GM20431 (cell line): ENCODE measurements around the gene ARG2.
"Not testable (repeated sequence)": the region's sequence is repeated elsewhere in the genome, so short reads cannot be mapped to it uniquely, and the experiment has no call there.

Experiments
- in situ Hi-C: fragments of 300-500 bp; cut with MseI, MboI; formaldehyde crosslinking; loops from one replicate; pipeline ENCODE4 v1.15.0; 2020; ENCODE audit warnings: low sequenced_read_pairs; ENCODE audit not compliant: unreplicated experiment

Gene ARG2

DNA sequence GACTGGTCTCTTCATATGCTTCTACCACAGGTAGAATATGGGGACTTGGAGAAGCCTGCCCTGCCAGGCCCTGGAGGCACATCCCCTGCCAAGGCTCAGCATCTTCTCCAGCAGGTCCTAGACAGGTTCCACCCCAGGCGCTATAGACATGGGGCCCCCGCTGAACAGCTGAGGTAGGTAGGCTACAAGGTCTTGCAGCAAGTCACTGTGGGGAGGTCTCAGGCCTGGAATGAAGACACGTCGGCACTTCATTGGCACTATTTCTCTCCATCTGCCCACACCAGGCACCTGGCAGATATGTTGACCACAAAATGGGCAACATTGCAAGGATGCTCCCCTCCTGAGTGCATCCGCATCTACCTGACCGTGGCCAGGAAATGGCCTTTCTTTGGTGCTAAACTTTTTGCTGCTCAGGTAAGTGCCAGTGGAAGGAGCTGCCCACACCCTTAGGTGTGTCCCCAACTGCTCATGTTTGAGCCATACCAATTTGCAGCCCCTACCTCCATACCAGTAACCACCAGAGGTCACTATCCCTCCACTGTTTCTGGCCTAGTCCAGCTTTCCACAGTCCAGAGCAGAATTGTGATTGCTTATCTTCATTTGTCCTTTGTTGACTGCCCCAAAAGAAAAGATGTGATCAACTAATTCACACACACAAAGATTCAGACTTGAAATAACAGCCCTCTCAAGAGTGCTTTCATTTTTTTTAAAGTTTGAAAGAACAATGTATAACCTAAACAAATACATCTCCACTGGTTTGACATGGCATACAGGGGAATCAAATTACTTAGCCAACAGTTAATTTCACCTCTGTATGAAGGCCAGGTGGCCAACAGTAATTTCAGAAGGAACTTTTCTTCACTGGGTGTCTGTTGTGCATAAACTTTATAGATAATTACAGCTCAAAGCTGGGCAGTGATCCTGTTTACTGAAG is 35.7 kb upstream of the ARG2 start:
- in situ Hi-C loops: no loop called here

GRCh38 chr14:67584978-67585377 is 34.7 kb upstream of the ARG2 start:
- in situ Hi-C loops: no loop called here

GRCh38 chr14:67586369-67586768 is 33.4 kb upstream of the ARG2 start:
- in situ Hi-C loops: no loop called here

DNA sequence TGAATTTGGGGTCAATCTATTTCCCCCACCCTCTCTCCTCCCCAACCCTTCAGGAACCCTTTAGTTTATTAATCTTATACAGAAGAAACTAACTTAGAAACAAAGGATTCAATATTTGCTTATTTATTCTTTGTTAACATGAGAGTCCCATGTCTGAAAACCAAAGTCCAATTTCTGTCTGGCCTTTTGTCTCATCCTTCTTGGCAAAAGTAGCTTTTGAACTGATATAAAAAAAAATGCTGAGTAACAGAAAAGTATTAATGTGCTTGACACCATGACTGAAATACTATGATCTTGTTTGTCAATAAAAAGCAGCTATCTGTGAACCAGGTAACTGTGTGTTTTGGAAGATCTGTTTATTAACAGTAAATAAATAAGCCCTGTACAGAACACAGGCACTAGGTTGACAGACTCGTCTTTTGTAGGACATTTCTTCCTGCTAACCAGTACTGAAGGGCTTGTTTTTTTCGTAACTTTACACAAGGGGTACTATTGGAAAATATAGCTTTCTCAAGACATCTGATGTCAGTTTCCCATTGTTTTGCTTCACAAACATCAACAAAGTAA is 30.4 kb upstream of the ARG2 start:
- in situ Hi-C loops: no loop called here

GRCh38 chr14:67593650-67594049 is 26.1 kb upstream of the ARG2 start:
- in situ Hi-C loops: not testable (repeated sequence)

DNA sequence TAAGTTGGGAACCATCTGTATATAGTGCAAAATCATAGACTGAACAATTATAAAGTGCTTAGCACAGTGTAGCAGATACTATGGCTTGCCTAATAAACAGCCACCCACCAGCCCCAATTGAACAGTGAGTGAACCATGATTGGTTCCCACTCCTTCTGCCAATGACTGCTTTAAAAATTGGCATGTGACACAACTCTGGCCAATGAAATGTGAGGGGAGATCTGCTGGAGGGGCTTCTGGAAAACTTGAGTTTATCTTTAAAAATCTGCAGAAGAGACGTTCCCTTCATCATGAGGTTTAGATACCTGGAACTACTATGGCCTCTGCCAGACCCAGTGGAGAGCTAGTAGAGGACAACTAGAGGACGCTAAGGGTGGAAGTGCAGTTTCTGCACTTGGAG is 24.3 kb upstream of the ARG2 start:
- in situ Hi-C loops: no loop called here

DNA sequence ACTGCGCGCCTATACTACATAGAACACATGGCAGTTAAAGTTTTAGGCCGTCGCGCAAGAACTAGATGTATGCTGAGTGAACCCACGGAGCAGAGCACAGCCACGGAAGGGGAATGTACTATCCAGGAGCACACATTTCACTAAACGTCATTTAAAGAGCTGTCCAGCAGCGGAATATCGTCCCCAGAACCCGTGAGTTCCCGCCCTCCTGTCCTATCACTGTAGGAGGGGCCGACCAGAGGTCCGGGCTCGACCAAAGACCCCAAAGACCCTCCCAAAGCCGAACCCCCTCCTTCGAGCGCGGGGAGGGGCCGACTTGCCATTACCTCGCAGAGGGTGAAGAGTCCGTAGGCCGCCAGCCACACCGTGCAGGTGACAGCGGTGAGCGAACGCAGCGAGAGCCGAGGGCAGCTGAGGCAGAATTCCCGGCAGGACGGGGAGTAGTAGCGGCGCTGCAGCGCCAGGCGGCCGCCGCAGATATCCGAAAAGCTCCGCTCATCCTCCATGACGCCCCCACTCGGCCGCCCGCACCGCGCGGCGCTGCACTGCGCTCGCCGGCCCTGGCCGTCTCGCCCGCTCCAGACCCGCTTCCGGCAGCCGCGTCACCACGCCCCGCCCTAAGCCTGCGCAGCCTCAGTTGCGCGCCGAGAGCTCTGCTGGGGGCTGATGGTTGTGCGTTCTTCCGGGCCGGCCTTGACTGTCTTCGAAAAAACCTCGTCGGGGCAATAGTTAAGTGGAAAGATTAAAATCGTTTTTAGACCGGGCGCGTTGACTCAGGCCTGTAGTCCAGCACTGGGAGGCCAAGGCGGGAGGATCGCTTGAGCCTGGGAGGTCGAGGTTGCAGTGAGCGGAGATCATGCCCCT is 19.8 kb upstream of the ARG2 start, which contains the start of gene PIGH:
TSS of gene PIGH (minus strand) at position 571 of the 864 bp plus-strand sequence. CDS start at position 506, 65 bp downstream.
- in situ Hi-C loops: no loop called here

DNA sequence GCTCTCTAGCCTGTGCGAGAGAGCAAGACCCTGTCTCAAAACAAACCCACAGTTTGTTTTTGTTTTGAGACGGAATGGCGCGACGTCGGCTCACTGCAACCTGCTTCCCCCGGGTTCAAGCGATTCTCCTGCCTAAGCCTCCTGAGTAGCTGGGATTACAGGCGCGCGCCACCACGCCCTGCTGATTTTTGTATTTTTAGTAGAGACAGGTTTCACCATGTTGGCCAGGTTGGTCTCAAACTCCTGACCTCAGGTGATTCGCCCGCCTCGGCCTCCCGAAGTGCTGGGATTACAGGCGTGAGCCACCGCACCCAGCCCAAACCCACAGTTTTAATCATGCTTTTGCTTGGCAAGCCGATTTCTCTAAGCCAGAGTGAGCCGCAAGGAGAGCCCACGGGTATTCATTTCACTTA is 19.2 kb upstream of the ARG2 start:
- in situ Hi-C loops: not testable (repeated sequence)

GRCh38 chr14:67602076-67602475 is 17.6 kb upstream of the ARG2 start:
- in situ Hi-C loops: no loop called here

DNA sequence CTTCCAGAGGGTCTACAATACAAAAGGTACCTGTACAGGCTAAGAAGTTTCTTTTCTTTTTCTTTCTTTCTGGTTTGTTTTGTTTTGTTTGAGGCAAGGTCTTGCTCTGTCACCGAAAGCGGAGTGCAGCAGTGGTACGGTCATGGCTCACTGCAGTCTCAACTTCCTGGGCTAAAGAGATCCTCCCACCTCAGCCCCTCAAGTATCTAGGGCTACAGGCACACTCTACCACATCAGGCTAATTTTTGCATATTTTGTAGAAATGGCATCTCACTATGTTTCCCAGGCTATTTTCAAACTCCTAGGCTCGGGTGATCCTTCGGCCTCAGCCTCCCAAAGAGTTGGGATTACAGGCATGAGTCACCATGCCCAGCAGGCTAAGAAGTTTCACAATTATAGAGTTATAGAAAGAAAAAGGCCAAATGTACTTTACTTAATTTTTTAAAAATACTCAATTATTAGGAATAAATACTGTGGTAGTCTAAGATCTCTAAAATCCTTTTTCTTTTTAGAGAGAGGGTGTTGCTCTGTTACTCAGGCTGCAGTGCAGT is 16.6 kb upstream of the ARG2 start:
- in situ Hi-C loops: no loop called here

- in situ Hi-C loops: no loop called here
These were observed 12.1 kb upstream of the ARG2 start for GRCh38 chr14:67607646-67608045.

DNA sequence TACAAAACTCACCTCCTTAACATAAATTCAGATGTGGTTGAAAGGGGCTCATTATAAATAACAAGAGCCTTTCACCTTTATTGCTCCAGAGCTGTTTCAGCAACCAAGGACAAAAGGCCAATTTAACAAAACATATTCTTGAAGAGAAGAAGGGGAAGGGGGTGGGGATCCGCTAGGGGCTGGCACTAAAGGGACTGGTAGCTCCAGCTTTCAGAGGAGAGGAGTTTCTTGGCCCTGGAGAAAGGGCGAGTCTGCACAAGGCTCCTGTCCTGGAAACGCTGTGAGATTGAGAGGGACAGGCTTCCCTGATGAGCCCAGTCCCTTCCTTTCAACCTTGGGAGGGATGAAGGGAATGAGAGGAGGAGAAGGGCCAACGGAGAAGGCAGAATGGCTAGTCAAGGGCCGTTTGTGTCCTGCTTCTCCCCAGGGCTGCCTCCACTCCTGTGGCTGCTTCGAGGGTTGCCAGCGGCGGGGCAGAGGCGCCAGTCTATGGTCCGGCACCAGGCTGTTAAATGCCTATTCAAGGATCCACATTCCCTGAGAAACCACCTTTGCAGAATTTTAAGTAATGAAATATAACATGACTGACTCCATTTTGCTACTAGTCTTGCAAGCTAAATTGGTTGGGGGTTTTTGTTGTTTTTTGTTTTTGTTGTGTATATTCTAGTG is 9.9 kb upstream of the ARG2 start:
- in situ Hi-C loops: no loop called here

- in situ Hi-C loops: no loop called here
These were observed 9.2 kb upstream of the ARG2 start for GRCh38 chr14:67610491-67610890.

GRCh38 chr14:67618617-67619063 is 1.1 kb upstream of the ARG2 start:
- in situ Hi-C loops: no loop called here

DNA sequence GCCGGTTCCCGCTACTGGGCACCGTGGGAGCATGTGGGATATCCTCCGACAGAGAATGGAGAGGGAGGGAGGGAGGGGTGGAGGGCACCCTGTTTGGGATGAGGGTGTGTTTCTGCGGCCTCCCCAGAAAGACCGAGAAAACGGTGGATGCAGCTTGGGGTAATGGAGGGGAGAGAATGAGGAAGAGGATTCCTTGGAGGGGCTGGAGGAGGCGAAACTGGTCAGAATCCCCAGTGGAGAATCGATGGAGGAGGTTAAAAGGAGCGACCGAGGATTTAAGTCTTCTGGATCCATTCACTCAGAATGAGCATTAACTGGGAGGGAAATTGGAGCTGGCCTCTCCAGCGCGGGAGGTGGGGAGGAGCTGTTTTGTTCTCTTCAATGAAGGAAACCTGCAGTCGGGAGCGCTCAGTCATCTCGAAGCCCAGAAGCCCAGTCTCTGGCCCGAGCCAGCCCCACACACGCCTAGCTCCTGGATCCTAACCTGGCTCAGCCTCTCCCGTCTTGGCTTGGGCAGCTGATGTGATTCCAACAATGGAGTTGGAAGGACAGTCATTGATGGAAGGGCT is 581 bp downstream of the ARG2 start:
- in situ Hi-C loops: no loop called here

DNA sequence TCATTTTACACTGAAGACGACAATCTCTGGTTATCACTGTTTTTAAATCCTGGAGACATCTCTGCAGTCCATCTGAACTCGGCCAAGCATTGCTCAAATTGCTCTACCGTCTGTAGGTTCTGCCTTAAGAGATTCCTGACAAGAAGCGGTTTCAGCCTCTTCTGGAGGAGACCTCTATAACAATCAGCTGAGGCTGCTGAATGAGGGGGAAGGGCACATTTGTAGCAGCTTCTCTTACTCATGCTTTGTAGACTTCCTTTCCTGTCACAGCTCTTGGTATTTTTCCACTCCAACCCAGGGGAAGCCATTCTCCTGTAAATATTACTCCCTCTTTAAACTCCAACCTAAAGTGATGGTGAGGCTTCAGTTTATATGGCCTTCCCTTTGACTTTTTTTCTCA is 3.0 kb downstream of the ARG2 start:
- in situ Hi-C loops: no loop called here

- in situ Hi-C loops: no loop called here
These were observed 3.4 kb downstream of the ARG2 start for GRCh38 chr14:67623114-67623513.

- in situ Hi-C loops: not testable (repeated sequence)
These were observed 6.4 kb downstream of the ARG2 start for GRCh38 chr14:67626131-67626530.

DNA sequence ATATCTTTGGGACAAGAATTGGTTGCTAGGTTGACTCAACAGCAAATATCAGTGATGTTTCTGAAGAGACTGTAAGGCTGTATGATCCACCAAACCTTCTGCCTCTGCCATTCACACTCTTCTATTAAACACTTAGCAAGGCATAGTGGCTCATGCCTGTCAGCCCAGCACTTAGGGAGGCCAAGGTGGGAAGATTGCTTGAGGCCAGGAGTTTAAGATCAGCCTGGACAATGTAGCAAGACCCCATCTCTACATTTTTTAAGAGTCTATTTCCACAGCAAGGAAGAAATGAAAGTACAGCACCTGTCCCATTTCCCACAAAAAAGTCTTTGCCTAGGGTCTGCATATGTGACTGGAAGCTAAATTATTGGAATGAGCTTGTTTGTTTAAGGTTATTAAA is 7.8 kb downstream of the ARG2 start:
- in situ Hi-C loops: no loop called here
